Bronchial epithelial cell (primary cell): ENCODE measurements around the gene WDR20. TPM values are rescaled to one million over a fixed set of nuclear protein-coding genes. Genes with fewer than 3 reads are reported as not detected.

ENCODE experiments used
- DNase-seq: peaks from one replicate; pipeline ENCODE4 v3.0.0-alpha.2; 2010; ENCODE audit warnings: low read depth
- FAIRE-seq: peaks from 2 replicates; lab custom pipeline; 2011; peaks lifted over from hg19 to GRCh38; lab: Jason Lieb, UNC
- H3K27me3 ChIP-seq: 2 replicates; pipeline ENCODE4 v1.5.1; 2011; ENCODE audit warnings: low read length; ENCODE audit not compliant: control insufficient read depth, insufficient read depth
- H3K36me3 ChIP-seq: 2 replicates; pipeline ENCODE4 v1.5.1; 2011; ENCODE audit warnings: low read length; ENCODE audit not compliant: control insufficient read depth, insufficient read depth
- H3K4me3 ChIP-seq: 2 replicates; pipeline ENCODE4 v1.5.1; 2011; ENCODE audit warnings: mild to moderate bottlenecking, low read depth, low read length, control low read depth
- CTCF ChIP-seq: IDR thresholded peaks from 2 replicates; pipeline ENCODE4 v1.5.1; 2011; ENCODE audit warnings: mild to moderate bottlenecking, moderate library complexity, low read length, control low read depth, inconsistent platforms; ENCODE audit not compliant: insufficient read depth, severe bottlenecking
- total RNA-seq: library from RNA; depleted of rRNA; stranded (reverse); fragments of >200 nt; gene quantifications from 2 replicates; pipeline ENCODE4 v1.2.1, GENCODE V29; 2014

The WDR20 gene
- total RNA-seq, 1 donor from 2014 or later: 20.0 TPM

GRCh38 chr14:102138961-102139285, 774 bp upstream of the WDR20 start:
- peaks cover 1% of the 10 kb centered on the region for H3K36me3 ChIP-seq
- no peaks in the 10 kb centered on the region for H3K27me3 ChIP-seq
- TF ChIP-seq CTCF: no peak
- H3K4me3 ChIP-seq: peak overlapping the region; percentile 79
- FAIRE-seq (no peak), DNase-seq (peak; percentile 36)

- Histone ChIP-seq H3K27me3 (no peaks in the 10 kb centered on the region), H3K4me3 (peak overlapping the region; percentile 79), H3K36me3 (peaks cover 1% of the 10 kb centered on the region)
- peak; percentile 36 for DNase-seq
- no peak for TF ChIP-seq CTCF
- FAIRE-seq: no peak
Observed at GRCh38 chr14:102140027-102140749, 491 bp downstream of the WDR20 start.

- no peak for TF ChIP-seq CTCF
- FAIRE-seq (no peak), DNase-seq (no peak)
Observed at GRCh38 chr14:102140750-102141145, 1.1 kb downstream of the WDR20 start.

GRCh38 chr14:102141797-102142196, 2.1 kb downstream of the WDR20 start:
- Histone ChIP-seq H3K27me3 (no peaks in the 10 kb centered on the region), H3K4me3 (no peak overlapping the region), H3K36me3 (peaks cover 1% of the 10 kb centered on the region)
- no peak for FAIRE-seq
- DNase-seq: no peak
- no peak for TF ChIP-seq CTCF

More at GRCh38 chr14:102140750-102141145, 1.1 kb downstream of the WDR20 start:
- Histone ChIP-seq H3K27me3 (no peaks in the 10 kb centered on the region), H3K4me3 (peak overlapping the region; percentile 79), H3K36me3 (peaks cover 1% of the 10 kb centered on the region)

GRCh38 chr14:102144914-102145313, 5.2 kb downstream of the WDR20 start:
- no peak for TF ChIP-seq CTCF
- Histone ChIP-seq H3K4me3 (no peak overlapping the region), H3K36me3 (peaks cover 1% of the 10 kb centered on the region), H3K27me3 (no peaks in the 10 kb centered on the region)
- FAIRE-seq (no peak), DNase-seq (no peak)

- no peak overlapping the region for H3K4me3 ChIP-seq
- DNase-seq: no peak
- TF ChIP-seq CTCF: no peak
- FAIRE-seq: no peak
- peaks cover 1% of the 10 kb centered on the region for H3K36me3 ChIP-seq
- no peaks in the 10 kb centered on the region for H3K27me3 ChIP-seq
Observed at GRCh38 chr14:102145395-102145794, 5.7 kb downstream of the WDR20 start.
